SU-DHL-6 (cell line): ENCODE data around the gene EXOC3L1.

Experiments used
- EZH2phosphoT487 ChIP-seq: fragments of 200-600 bp; sonication (generic), shearing (Covaris generic); conservative IDR thresholded peaks from 2 replicates; pipeline ENCODE4 v1.6.1; 2018; ENCODE audit warnings: mild to moderate bottlenecking, antibody characterized with exemption, low read length, moderate library complexity, mixed read lengths
- TF ChIP-seq, protein P1 (sequence below): fragments of 200-600 bp; sonication (generic); IDR thresholded peaks from one replicate; pipeline ENCODE4 v1.5.1; 2017; ENCODE audit warnings: antibody characterized with exemption, mild to moderate bottlenecking, low read length, moderate library complexity; ENCODE audit not compliant: insufficient read depth, poor library complexity, severe bottlenecking

DNA sequence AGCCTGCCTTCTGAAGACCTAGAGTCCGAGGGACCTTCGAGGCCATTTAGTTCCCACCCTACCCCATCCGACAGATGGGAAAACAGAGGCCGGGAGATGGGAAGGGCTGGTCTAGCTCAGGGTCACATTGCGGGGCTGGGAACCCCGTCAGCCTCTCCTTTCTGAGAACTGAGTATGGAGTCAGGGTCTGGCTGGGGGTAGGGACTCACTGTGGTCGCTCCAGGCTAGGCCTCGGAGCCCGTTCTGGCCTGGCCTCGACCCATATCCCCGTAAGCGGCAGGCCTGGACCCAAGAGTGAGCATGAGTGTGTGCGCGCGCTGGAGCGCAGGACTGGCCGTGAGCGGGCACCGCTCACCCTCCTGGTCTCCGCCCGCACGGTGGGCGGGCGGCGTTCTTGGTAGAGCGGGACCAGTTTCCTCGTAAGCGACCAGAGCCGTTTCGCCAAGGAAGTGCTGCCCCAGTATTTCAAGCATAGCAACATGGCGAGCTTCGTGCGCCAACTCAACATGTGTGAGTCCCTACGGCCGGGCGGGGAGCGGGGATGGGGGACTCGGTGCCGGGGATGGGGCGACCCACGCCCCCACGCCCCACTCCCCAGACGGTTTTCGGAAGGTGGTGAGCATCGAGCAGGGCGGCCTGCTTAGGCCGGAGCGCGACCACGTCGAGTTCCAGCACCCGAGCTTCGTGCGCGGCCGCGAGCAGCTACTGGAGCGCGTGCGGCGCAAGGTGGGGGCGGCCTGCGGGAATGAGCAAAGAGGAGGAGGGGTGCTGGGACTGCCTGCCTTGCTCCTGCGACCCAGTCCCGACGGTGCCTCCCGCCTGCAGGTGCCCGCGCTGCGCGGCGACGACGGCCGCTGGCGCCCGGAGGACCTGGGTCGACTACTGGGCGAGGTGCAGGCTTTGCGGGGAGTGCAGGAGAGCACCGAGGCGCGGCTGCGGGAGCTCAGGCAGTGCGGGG, 24.5 kb downstream of the EXOC3L1 start:
- TF ChIP-seq EZH2phosphoT487: no peak
- TF ChIP-seq, protein P1, sequence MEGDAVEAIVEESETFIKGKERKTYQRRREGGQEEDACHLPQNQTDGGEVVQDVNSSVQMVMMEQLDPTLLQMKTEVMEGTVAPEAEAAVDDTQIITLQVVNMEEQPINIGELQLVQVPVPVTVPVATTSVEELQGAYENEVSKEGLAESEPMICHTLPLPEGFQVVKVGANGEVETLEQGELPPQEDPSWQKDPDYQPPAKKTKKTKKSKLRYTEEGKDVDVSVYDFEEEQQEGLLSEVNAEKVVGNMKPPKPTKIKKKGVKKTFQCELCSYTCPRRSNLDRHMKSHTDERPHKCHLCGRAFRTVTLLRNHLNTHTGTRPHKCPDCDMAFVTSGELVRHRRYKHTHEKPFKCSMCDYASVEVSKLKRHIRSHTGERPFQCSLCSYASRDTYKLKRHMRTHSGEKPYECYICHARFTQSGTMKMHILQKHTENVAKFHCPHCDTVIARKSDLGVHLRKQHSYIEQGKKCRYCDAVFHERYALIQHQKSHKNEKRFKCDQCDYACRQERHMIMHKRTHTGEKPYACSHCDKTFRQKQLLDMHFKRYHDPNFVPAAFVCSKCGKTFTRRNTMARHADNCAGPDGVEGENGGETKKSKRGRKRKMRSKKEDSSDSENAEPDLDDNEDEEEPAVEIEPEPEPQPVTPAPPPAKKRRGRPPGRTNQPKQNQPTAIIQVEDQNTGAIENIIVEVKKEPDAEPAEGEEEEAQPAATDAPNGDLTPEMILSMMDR: no peak
